Measurements from ENCODE around the gene CAPRIN1. TPM values are rescaled to one million over a fixed set of nuclear protein-coding genes. Genes with fewer than 3 reads are reported as not detected.

The CAPRIN1 gene
- polyA plus RNA-seq, 1 of the 3 experiments (the other 2 are of a cell fraction), result 67.1 TPM

GRCh38 chr11:34044664-34045485 lies 6.7 kb upstream of the CAPRIN1 start:
- TF ChIP-seq CHD2 (IDR thresholded peaks at IDR 0.05; ENCODE audit: low read length, partially characterized antibody), result no peak
- no peak for TF ChIP-seq USF2 (IDR thresholded peaks at IDR 0.05; ENCODE audit: borderline replicate concordance, low read depth, low read length)
- no peak for TF ChIP-seq GATA2 (CRISPR knock-in tag; IDR thresholded peaks at IDR 0.05)
- TF ChIP-seq TEAD4 (IDR thresholded peaks at IDR 0.05; ENCODE audit: borderline replicate concordance, insufficient read depth), result no peak
- TF ChIP-seq RFX5 (IDR thresholded peaks at IDR 0.05; ENCODE audit: low read length), result no peak
- TF ChIP-seq RAD21 (IDR thresholded peaks at IDR 0.05; ENCODE audit: low read length), result no peak
- no peak for TF ChIP-seq YY1 (IDR thresholded peaks at IDR 0.05; ENCODE audit: low read depth)
- no peak for TF ChIP-seq NFIC (IDR thresholded peaks at IDR 0.05; ENCODE audit: borderline replicate concordance)
- TF ChIP-seq, protein P1, sequence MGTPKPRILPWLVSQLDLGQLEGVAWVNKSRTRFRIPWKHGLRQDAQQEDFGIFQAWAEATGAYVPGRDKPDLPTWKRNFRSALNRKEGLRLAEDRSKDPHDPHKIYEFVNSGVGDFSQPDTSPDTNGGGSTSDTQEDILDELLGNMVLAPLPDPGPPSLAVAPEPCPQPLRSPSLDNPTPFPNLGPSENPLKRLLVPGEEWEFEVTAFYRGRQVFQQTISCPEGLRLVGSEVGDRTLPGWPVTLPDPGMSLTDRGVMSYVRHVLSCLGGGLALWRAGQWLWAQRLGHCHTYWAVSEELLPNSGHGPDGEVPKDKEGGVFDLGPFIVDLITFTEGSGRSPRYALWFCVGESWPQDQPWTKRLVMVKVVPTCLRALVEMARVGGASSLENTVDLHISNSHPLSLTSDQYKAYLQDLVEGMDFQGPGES (IDR thresholded peaks at IDR 0.05; ENCODE audit: low read depth, low read length), result no peak
- TF ChIP-seq MAX (IDR thresholded peaks at IDR 0.05; ENCODE audit: low read depth), result no peak
- no peak for DNase-seq
- Histone ChIP-seq H3K4me3 (ENCODE audit: low read depth in 2 of 2, low read length in 1 of 2) (no peak overlapping the region), H3K27ac (ENCODE audit: low read depth in 2 of 2, low read length in 1 of 2) (no peak overlapping the region), H3K36me3 (replicated peaks in 1 of 2; ENCODE audit: control insufficient read depth in 1 of 2, insufficient read depth in 2 of 2, low read length in 1 of 2) (no peaks in the 10 kb centered on the region), H3K9me3 (no peaks in the 10 kb centered on the region), H2AFZ (ENCODE audit: low read depth) (peak overlapping the region; percentile 32; the same call in 1 of the 2 replicates), H3F3A (replicated peaks; ENCODE audit: insufficient read depth) (no peaks in the 10 kb centered on the region), H3K9ac (no peak overlapping the region), H3K79me2 (ENCODE audit: insufficient read depth) (no peaks in the 10 kb centered on the region), H3K4me2 (no peak overlapping the region), H4K20me1 (ENCODE audit: insufficient read depth) (no peaks in the 10 kb centered on the region), H3K27me3 (ENCODE audit: insufficient read depth) (no peaks in the 10 kb centered on the region), H3K9me2 (no peaks in the 10 kb centered on the region), H3K4me1 (ENCODE audit: control insufficient read depth in 1 of 2, insufficient read depth in 2 of 2, low read depth in 1 of 2, low read length in 1 of 2) (peaks cover 0 to 58% of the 10 kb centered on the region in 2 experiments; a peak in 1 of 4 replicates)
- CTCF ChIA-PET, result interaction anchor here (1.8 kb wide), 1 partner anchor 47 kb away, joined by 6 read pairs; no protein-coding TSS in a partner anchor
- POLR2A ChIA-PET, result no interaction called here
- WGBS (ENCODE audit: low lambda C conversion rate), result 83% methylated on average over 27 of the region's 27 CpGs

DNA sequence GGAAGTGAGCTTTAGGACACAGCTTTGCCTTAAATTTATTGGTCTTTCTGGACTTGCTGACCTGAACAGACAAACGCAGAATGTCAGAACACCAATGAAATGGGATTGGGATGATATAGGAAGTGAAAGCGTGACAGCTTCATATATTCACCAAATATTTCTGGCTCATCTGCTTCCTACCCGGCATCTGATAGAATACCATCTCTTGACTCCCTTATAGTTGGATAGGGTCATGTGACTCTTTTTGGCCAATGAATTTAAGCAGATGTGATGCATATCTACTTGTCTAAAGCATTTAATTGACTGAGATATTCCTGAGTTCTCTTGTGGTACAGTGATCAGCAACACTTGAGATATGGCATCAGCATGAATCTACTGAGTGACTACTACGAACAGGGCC lies 2.5 kb upstream of the CAPRIN1 start:
- POLR2A ChIA-PET, result no interaction called here
- Histone ChIP-seq H3K9me2 (no peaks in the 10 kb centered on the region), H3K27me3 (ENCODE audit: insufficient read depth) (no peaks in the 10 kb centered on the region), H3F3A (replicated peaks; ENCODE audit: insufficient read depth) (peaks cover 14% of the 10 kb centered on the region), H3K4me1 (ENCODE audit: control insufficient read depth in 1 of 2, insufficient read depth in 2 of 2, low read depth in 1 of 2, low read length in 1 of 2) (peaks cover 7 to 64% of the 10 kb centered on the region in 2 experiments; a peak in 3 of 4 replicates), H2AFZ (ENCODE audit: low read depth) (no peak overlapping the region), H3K9ac (no peak overlapping the region), H3K9me3 (no peaks in the 10 kb centered on the region), H3K27ac (ENCODE audit: low read depth in 2 of 2, low read length in 1 of 2) (no peak overlapping the region), H3K36me3 (replicated peaks in 1 of 2; ENCODE audit: control insufficient read depth in 1 of 2, insufficient read depth in 2 of 2, low read length in 1 of 2) (peaks cover 5 to 13% of the 10 kb centered on the region in 2 experiments), H4K20me1 (ENCODE audit: insufficient read depth) (peaks cover 6% of the 10 kb centered on the region; the same call in 1 of the 2 replicates), H3K79me2 (ENCODE audit: insufficient read depth) (peaks cover 19% of the 10 kb centered on the region), H3K4me2 (no peak overlapping the region), H3K4me3 (ENCODE audit: low read depth in 2 of 2, low read length in 1 of 2) (no peak overlapping the region)
- CTCF ChIA-PET, result interaction anchor here (1.1 to 2.1 kb wide), 3 partner anchors 17 to 61 kb away, joined by 3 to 9 read pairs (median 5); no protein-coding TSS in a partner anchor
- 86% methylated on average over 4 of the region's 4 CpGs for WGBS (ENCODE audit: low lambda C conversion rate)
- DNase-seq, result no peak
- TF ChIP-seq, protein P2, sequence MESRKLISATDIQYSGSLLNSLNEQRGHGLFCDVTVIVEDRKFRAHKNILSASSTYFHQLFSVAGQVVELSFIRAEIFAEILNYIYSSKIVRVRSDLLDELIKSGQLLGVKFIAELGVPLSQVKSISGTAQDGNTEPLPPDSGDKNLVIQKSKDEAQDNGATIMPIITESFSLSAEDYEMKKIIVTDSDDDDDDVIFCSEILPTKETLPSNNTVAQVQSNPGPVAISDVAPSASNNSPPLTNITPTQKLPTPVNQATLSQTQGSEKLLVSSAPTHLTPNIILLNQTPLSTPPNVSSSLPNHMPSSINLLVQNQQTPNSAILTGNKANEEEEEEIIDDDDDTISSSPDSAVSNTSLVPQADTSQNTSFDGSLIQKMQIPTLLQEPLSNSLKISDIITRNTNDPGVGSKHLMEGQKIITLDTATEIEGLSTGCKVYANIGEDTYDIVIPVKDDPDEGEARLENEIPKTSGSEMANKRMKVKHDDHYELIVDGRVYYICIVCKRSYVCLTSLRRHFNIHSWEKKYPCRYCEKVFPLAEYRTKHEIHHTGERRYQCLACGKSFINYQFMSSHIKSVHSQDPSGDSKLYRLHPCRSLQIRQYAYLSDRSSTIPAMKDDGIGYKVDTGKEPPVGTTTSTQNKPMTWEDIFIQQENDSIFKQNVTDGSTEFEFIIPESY (IDR thresholded peaks at IDR 0.05; ENCODE audit: borderline replicate concordance, low read depth), result no peak
- TF ChIP-seq YY1 (IDR thresholded peaks at IDR 0.05; ENCODE audit: low read depth) (no peak), GATA2 (CRISPR knock-in tag; IDR thresholded peaks at IDR 0.05) (no peak)
- TF ChIP-seq, protein P3, sequence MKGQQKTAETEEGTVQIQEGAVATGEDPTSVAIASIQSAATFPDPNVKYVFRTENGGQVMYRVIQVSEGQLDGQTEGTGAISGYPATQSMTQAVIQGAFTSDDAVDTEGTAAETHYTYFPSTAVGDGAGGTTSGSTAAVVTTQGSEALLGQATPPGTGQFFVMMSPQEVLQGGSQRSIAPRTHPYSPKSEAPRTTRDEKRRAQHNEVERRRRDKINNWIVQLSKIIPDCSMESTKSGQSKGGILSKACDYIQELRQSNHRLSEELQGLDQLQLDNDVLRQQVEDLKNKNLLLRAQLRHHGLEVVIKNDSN (IDR thresholded peaks at IDR 0.05; ENCODE audit: borderline replicate concordance, low read depth), result 0 out of 2 replicates have a peak, but pooled peaks have one; percentile 30
